ENCODE measurements around the gene CYB5D1. TPM values are rescaled to one million over a fixed set of nuclear protein-coding genes. Genes with fewer than 3 reads are reported as not detected.

The CYB5D1 gene
- polyA plus RNA-seq, 1 donor (not counting 4 experiments of a cell fraction or from before 2014, with no cell fraction given): 14.8 TPM

DNA sequence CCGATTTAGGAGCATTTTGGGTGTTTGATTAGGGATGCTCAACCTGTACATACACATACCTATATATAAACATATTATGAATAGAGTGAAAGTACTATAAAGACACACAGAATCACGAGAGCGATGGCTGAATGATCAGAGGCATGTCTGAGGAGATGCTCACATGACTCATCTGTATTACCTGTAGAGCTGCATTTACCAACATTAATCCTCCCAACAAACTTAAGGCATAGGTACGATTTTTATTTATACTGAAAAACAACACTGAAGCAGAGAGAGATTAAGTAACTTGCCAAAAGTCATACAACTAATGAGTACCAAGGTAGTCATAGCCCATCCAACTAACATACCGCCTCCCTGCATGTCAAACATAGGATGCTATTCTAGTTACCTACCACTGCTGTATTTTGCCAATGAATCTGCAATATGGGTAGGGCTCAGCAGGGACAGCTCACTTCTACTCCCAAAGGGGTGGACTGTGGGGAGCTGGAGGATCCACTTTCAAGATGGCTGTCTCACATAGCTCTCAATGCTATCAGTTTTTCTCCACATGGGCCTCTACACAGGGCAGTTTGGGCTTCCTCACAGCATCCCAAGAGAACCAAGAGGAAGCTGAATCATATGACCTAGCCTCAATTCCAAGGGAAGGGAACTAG, 7.3 kb downstream of the CYB5D1 start:
- Histone ChIP-seq H3K27me3 (ENCODE audit: control insufficient read depth, extremely low read depth, insufficient read depth, low read length) (no peaks in the 10 kb centered on the region), H3K9ac (ENCODE audit: control insufficient read depth, extremely low read depth, insufficient read depth, low read length) (no peak overlapping the region), H3K27ac (ENCODE audit: control insufficient read depth, insufficient read depth, low read length) (no peak overlapping the region), H3K9me3 (ENCODE audit: control insufficient read depth, low read depth, low read length) (no peaks in the 10 kb centered on the region), H2AFZ (ENCODE audit: control insufficient read depth, low read length) (no peak overlapping the region), H3K4me2 (ENCODE audit: control insufficient read depth, extremely low read depth, insufficient read depth, low read depth, low read length) (no peak overlapping the region), H3K79me2 (ENCODE audit: control insufficient read depth, insufficient read depth, low read length) (no peaks in the 10 kb centered on the region), H3K9me1 (ENCODE audit: control insufficient read depth, extremely low read depth, insufficient read depth, low read length) (no peaks in the 10 kb centered on the region), H3K36me3 (ENCODE audit: control insufficient read depth in 2 of 2, extremely low read depth in 1 of 2, insufficient read depth in 2 of 2, low read length in 2 of 2) (peaks cover 0 to 6% of the 10 kb centered on the region in 2 experiments), H3K4me3 (ENCODE audit: control insufficient read depth in 2 of 3, extremely low read depth in 1 of 3, insufficient read depth in 2 of 3, low read depth in 1 of 3, low read length in 3 of 3) (no peak overlapping the region), H4K20me1 (ENCODE audit: control insufficient read depth, extremely low read depth, insufficient read depth, low read length) (no peaks in the 10 kb centered on the region), H3K4me1 (ENCODE audit: control insufficient read depth, extremely low read depth, insufficient read depth, low read length) (peaks cover 21% of the 10 kb centered on the region)
- TF ChIP-seq CTCF (optimal IDR thresholded peaks at IDR 0.05 in 1 of 3, IDR thresholded peaks at IDR 0.05 in 1 of 3, conservative IDR thresholded peaks at IDR 0.05 in 1 of 3; ENCODE audit: extremely low read depth in 1 of 3, insufficient read depth in 2 of 3, low read length in 3 of 3) (no peak), EZH2 (IDR thresholded peaks at IDR 0.05; ENCODE audit: low read length) (no peak)
- DNase-seq (ENCODE audit: low read depth, low spot score) (no peak), FAIRE-seq (no peak)
- dilution Hi-C loops (cut with MboI; ENCODE audit: extremely low pct_ligation_motif_present, low sequenced_read_pairs): no loop called here

DNA sequence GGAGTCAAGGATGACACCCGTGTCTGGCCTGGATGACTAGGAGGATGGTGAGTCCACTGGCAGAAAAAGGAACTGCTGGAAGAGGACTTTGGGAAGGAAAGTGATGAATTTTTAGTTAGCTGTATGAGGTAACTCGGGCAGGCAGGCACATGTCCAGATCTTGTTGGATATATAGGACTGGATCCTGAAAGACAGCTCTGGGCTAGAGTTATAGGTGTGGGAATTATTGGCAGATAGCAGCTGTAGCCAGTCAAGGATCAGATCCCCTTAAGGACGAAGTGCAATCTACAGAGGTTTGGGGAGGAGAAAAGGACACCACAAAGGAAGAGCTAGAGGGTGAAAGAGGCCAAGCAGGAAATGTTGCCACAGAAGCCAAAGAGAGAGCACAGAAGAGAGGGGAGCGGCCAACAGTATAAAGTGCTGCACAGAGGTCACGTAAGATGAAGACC, 10.1 kb downstream of the CYB5D1 start:
- Histone ChIP-seq H3K27me3 (ENCODE audit: control insufficient read depth, extremely low read depth, insufficient read depth, low read length) (no peaks in the 10 kb centered on the region), H3K4me3 (ENCODE audit: control insufficient read depth in 2 of 3, extremely low read depth in 1 of 3, insufficient read depth in 2 of 3, low read depth in 1 of 3, low read length in 3 of 3) (no peak overlapping the region), H3K4me1 (ENCODE audit: control insufficient read depth, extremely low read depth, insufficient read depth, low read length) (peaks cover 19% of the 10 kb centered on the region), H3K79me2 (ENCODE audit: control insufficient read depth, insufficient read depth, low read length) (no peaks in the 10 kb centered on the region), H3K9ac (ENCODE audit: control insufficient read depth, extremely low read depth, insufficient read depth, low read length) (no peak overlapping the region), H3K4me2 (ENCODE audit: control insufficient read depth, extremely low read depth, insufficient read depth, low read depth, low read length) (peak overlapping the region; percentile 57), H3K9me1 (ENCODE audit: control insufficient read depth, extremely low read depth, insufficient read depth, low read length) (no peaks in the 10 kb centered on the region), H3K27ac (ENCODE audit: control insufficient read depth, insufficient read depth, low read length) (peak overlapping the region; percentile 22), H3K9me3 (ENCODE audit: control insufficient read depth, low read depth, low read length) (no peaks in the 10 kb centered on the region), H2AFZ (ENCODE audit: control insufficient read depth, low read length) (peak overlapping the region; percentile 11), H4K20me1 (ENCODE audit: control insufficient read depth, extremely low read depth, insufficient read depth, low read length) (no peaks in the 10 kb centered on the region), H3K36me3 (ENCODE audit: control insufficient read depth in 2 of 2, extremely low read depth in 1 of 2, insufficient read depth in 2 of 2, low read length in 2 of 2) (no peaks in the 10 kb centered on the region)
- DNase-seq (ENCODE audit: low read depth, low spot score) (no peak), FAIRE-seq (peak; percentile 97)
- dilution Hi-C loops (cut with MboI; ENCODE audit: extremely low pct_ligation_motif_present, low sequenced_read_pairs): no loop called here
- TF ChIP-seq CTCF (optimal IDR thresholded peaks at IDR 0.05 in 1 of 3, IDR thresholded peaks at IDR 0.05 in 1 of 3, conservative IDR thresholded peaks at IDR 0.05 in 1 of 3; ENCODE audit: extremely low read depth in 1 of 3, insufficient read depth in 2 of 3, low read length in 3 of 3): peak in 1 of 3 experiments; percentile 29
- no peak for TF ChIP-seq EZH2 (IDR thresholded peaks at IDR 0.05; ENCODE audit: low read length)
